Stimulated activated CD8-positive, alpha-beta memory T cell treated with anti-CD3 and anti-CD28 coated beads, Interleukin-7, amount 100 ng/mL, for 1 hour (primary cell): ENCODE results near the gene RER1.

Experiments
- DNase-seq, 2 donors: peaks; one replicate each; pipeline ENCODE4 v3.0.0-alpha.2; 2020; ENCODE audit warnings: low read depth in 2 of 2

Gene RER1

GRCh38 chr1:2375923-2376260 is 15.7 kb upstream of the RER1 start:
- no peak for DNase-seq

GRCh38 chr1:2376261-2376741 is 15.3 kb upstream of the RER1 start:
- no peak for DNase-seq

- DNase-seq = no peak
These were observed 14.5 kb upstream of the RER1 start for GRCh38 chr1:2376931-2377672.

GRCh38 chr1:2377751-2378440 is 13.7 kb upstream of the RER1 start:
- no peak for DNase-seq

GRCh38 chr1:2378441-2378851 is 13.2 kb upstream of the RER1 start:
- DNase-seq = no peak

GRCh38 chr1:2378956-2379732 is 12.5 kb upstream of the RER1 start:
- DNase-seq = no peak

- no peak for DNase-seq
These were observed 11.8 kb upstream of the RER1 start for GRCh38 chr1:2379733-2380404.

GRCh38 chr1:2380816-2381591 is 10.6 kb upstream of the RER1 start:
- DNase-seq = no peak

- peak; percentile 32 to 58 for DNase-seq
These were observed 9.7 kb upstream of the RER1 start for GRCh38 chr1:2381741-2382620.

GRCh38 chr1:2382621-2383361 is 8.8 kb upstream of the RER1 start:
- DNase-seq = no peak

- no peak for DNase-seq
These were observed 8.1 kb upstream of the RER1 start for GRCh38 chr1:2383576-2383975.

GRCh38 chr1:2384130-2384860 is 7.3 kb upstream of the RER1 start:
- DNase-seq = no peak

GRCh38 chr1:2384941-2385481 is 6.6 kb upstream of the RER1 start:
- no peak for DNase-seq

- DNase-seq = no peak
These were observed 5.9 kb upstream of the RER1 start for GRCh38 chr1:2385606-2386280.

GRCh38 chr1:2386636-2387611 is 4.7 kb upstream of the RER1 start:
- DNase-seq = no peak

GRCh38 chr1:2388004-2388913 is 3.4 kb upstream of the RER1 start:
- DNase-seq = no peak
